ENCODE data around the gene INPP4A. TPM values are rescaled to one million over a fixed set of nuclear protein-coding genes. Genes with fewer than 3 reads are reported as not detected.

INPP4A gene
- total and polyA plus RNA-seq, 9 of the 15 experiments (the other 6 are each of a cell fraction or from before 2014, with no cell fraction given), result 1.8 to 15.7 (median 8.3) TPM

GRCh38 chr2:98507891-98508708, 63.4 kb downstream of the INPP4A start (continued):
- TF ChIP-seq OTX1 (CRISPR knock-in tag; IDR thresholded peaks at IDR 0.05), result no peak
- TF ChIP-seq U2AF2 (optimal IDR thresholded peaks at IDR 0.05; ENCODE audit: low read depth, low read length), result no peak
- TF ChIP-seq ZSCAN32 (CRISPR knock-in tag; IDR thresholded peaks at IDR 0.05), result no peak
- no peak for TF ChIP-seq RBM17 (IDR thresholded peaks at IDR 0.05; ENCODE audit: borderline replicate concordance, low read depth, low read length)
- no peak for TF ChIP-seq CHD1 (IDR thresholded peaks at IDR 0.05; ENCODE audit: low read length)
- TF ChIP-seq TAF9B (IDR thresholded peaks at IDR 0.05; ENCODE audit: partially characterized antibody), result no peak
- no peak for TF ChIP-seq COPS2 (conservative IDR thresholded peaks at IDR 0.05)
- no peak for TF ChIP-seq RHOXF2B (CRISPR knock-in tag; conservative IDR thresholded peaks at IDR 0.05)
- TF ChIP-seq SOX6 (IDR thresholded peaks at IDR 0.05), result peak; percentile 62
- TF ChIP-seq, protein P1, sequence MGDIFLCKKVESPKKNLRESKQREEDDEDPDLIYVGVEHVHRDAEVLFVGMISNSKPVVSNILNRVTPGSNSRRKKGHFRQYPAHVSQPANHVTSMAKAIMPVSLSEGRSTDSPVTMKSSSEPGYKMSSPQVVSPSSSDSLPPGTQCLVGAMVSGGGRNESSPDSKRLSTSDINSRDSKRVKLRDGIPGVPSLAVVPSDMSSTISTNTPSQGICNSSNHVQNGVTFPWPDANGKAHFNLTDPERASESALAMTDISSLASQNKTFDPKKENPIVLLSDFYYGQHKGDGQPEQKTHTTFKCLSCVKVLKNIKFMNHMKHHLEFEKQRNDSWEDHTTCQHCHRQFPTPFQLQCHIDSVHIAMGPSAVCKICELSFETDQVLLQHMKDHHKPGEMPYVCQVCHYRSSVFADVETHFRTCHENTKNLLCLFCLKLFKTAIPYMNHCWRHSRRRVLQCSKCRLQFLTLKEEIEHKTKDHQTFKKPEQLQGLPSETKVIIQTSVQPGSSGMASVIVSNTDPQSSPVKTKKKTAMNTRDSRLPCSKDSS (IDR thresholded peaks at IDR 0.05; ENCODE audit: low read depth, partially characterized antibody), result no peak
- no peak for TF ChIP-seq FOXJ3 (CRISPR knock-in tag; IDR thresholded peaks at IDR 0.05)
- no peak for TF ChIP-seq ERF (CRISPR knock-in tag; IDR thresholded peaks at IDR 0.05)
- TF ChIP-seq NR2F6 (CRISPR knock-in tag; IDR thresholded peaks at IDR 0.05), result no peak
- TF ChIP-seq HNRNPL (IDR thresholded peaks at IDR 0.05; ENCODE audit: low read depth, low read length), result no peak
- no peak for TF ChIP-seq ZNF589 (CRISPR knock-in tag; IDR thresholded peaks at IDR 0.05; ENCODE audit: low read depth)
- no peak for TF ChIP-seq SNIP1 (IDR thresholded peaks at IDR 0.05; ENCODE audit: low read depth)
- TF ChIP-seq, protein P2, sequence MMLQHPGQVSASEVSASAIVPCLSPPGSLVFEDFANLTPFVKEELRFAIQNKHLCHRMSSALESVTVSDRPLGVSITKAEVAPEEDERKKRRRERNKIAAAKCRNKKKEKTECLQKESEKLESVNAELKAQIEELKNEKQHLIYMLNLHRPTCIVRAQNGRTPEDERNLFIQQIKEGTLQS (IDR thresholded peaks at IDR 0.05), result no peak
- TF ChIP-seq, protein P2 (CRISPR knock-in tag; conservative IDR thresholded peaks at IDR 0.05), result no peak
- no peak for TF ChIP-seq PHF21A (IDR thresholded peaks at IDR 0.05; ENCODE audit: borderline replicate concordance, low read depth)
- TF ChIP-seq KAT8 (IDR thresholded peaks at IDR 0.05; ENCODE audit: low read depth), result no peak
- TF ChIP-seq SREBF2 (CRISPR knock-in tag; IDR thresholded peaks at IDR 0.05), result no peak
- TF ChIP-seq, protein P3, sequence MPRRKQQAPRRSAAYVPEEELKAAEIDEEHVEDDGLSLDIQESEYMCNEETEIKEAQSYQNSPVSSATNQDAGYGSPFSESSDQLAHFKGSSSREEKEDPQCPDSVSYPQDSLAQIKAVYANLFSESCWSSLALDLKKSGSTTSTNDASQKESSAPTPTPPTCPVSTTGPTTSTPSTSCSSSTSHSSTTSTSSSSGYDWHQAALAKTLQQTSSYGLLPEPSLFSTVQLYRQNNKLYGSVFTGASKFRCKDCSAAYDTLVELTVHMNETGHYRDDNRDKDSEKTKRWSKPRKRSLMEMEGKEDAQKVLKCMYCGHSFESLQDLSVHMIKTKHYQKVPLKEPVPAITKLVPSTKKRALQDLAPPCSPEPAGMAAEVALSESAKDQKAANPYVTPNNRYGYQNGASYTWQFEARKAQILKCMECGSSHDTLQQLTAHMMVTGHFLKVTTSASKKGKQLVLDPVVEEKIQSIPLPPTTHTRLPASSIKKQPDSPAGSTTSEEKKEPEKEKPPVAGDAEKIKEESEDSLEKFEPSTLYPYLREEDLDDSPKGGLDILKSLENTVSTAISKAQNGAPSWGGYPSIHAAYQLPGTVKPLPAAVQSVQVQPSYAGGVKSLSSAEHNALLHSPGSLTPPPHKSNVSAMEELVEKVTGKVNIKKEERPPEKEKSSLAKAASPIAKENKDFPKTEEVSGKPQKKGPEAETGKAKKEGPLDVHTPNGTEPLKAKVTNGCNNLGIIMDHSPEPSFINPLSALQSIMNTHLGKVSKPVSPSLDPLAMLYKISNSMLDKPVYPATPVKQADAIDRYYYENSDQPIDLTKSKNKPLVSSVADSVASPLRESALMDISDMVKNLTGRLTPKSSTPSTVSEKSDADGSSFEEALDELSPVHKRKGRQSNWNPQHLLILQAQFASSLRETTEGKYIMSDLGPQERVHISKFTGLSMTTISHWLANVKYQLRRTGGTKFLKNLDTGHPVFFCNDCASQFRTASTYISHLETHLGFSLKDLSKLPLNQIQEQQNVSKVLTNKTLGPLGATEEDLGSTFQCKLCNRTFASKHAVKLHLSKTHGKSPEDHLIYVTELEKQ (CRISPR knock-in tag; IDR thresholded peaks at IDR 0.05), result no peak
- TF ChIP-seq ELF1 (tag; IDR thresholded peaks at IDR 0.05), result no peak
- no peak for TF ChIP-seq IFI16 (CRISPR knock-in tag; IDR thresholded peaks at IDR 0.05)
- no peak for TF ChIP-seq ZNF232 (CRISPR knock-in tag; IDR thresholded peaks at IDR 0.05)
- peak; percentile 84 for TF ChIP-seq SMARCA4 (IDR thresholded peaks at IDR 0.05)
